Measurements from ENCODE around the gene DNAI1.

Gene DNAI1

GRCh38 chr9:34554211-34555001, 95.8 kb downstream of the DNAI1 start:
- DNase-seq (ENCODE audit: low read depth in 1 of 2, low spot score in 1 of 2), result no peak
- TF ChIP-seq SPI1 (IDR thresholded peaks at IDR 0.05; ENCODE audit: borderline replicate concordance, low read depth), result no peak
- TF ChIP-seq REST (IDR thresholded peaks at IDR 0.05; ENCODE audit: insufficient replicate concordance, low read depth), result no peak
- TF ChIP-seq CTCF (IDR thresholded peaks at IDR 0.05; ENCODE audit: insufficient read depth, low read length), result no peak
- no peak for TF ChIP-seq POLR2AphosphoS5 (IDR thresholded peaks at IDR 0.05; ENCODE audit: low read depth)
- H3K27ac ChIP-seq (replicated peaks), result no peak overlapping the region
- no peak overlapping the region for H3K4me3 ChIP-seq (replicated peaks; ENCODE audit: insufficient read depth, low read length)
- H3K27me3 ChIP-seq (ENCODE audit: insufficient read depth, poor library complexity, severe bottlenecking), result peaks cover 18% of the 10 kb centered on the region

- Histone ChIP-seq H3K27ac (replicated peaks) (no peak overlapping the region), H3K4me3 (replicated peaks; ENCODE audit: insufficient read depth, low read length) (no peak overlapping the region), H3K27me3 (ENCODE audit: insufficient read depth, poor library complexity, severe bottlenecking) (peaks cover 21% of the 10 kb centered on the region)
- no peak for TF ChIP-seq REST (IDR thresholded peaks at IDR 0.05; ENCODE audit: insufficient replicate concordance, low read depth)
- no peak for TF ChIP-seq GABPA (IDR thresholded peaks at IDR 0.05; ENCODE audit: low read depth)
- TF ChIP-seq POLR2AphosphoS5 (IDR thresholded peaks at IDR 0.05; ENCODE audit: low read depth), result no peak
- no peak for TF ChIP-seq CTCF (IDR thresholded peaks at IDR 0.05; ENCODE audit: insufficient read depth, low read length)
- DNase-seq (ENCODE audit: low read depth in 1 of 2, low spot score in 1 of 2), result no peak
Observed at GRCh38 chr9:34555002-34555348, 96.4 kb downstream of the DNAI1 start.

GRCh38 chr9:34555500-34555899, 96.9 kb downstream of the DNAI1 start:
- TF ChIP-seq GABPA (IDR thresholded peaks at IDR 0.05; ENCODE audit: low read depth), result no peak
- no peak for TF ChIP-seq CTCF (IDR thresholded peaks at IDR 0.05; ENCODE audit: insufficient read depth, low read length)
- no peak for TF ChIP-seq POLR2AphosphoS5 (IDR thresholded peaks at IDR 0.05; ENCODE audit: low read depth)
- Histone ChIP-seq H3K4me3 (replicated peaks; ENCODE audit: insufficient read depth, low read length) (no peak overlapping the region), H3K27ac (replicated peaks) (no peak overlapping the region), H3K27me3 (ENCODE audit: insufficient read depth, poor library complexity, severe bottlenecking) (peaks cover 24% of the 10 kb centered on the region)
- no peak for DNase-seq (ENCODE audit: low read depth in 1 of 2, low spot score in 1 of 2)
